Ishikawa (cell line): ENCODE results near the gene FAM168A.

Source experiments
- CEBPB ChIP-seq: IDR thresholded peaks from 2 replicates; pipeline ENCODE4 v1.6.1; 2012
- CREB1 ChIP-seq: IDR thresholded peaks from 2 replicates; pipeline ENCODE4 v1.6.1; 2012; ENCODE audit warnings: low read depth
- EGR1 ChIP-seq: IDR thresholded peaks from 2 replicates; pipeline ENCODE4 v1.6.1; 2012
- EP300 ChIP-seq: IDR thresholded peaks from 2 replicates; pipeline ENCODE4 v1.6.1; 2012; ENCODE audit warnings: borderline replicate concordance
- FOXM1 ChIP-seq: IDR thresholded peaks from 2 replicates; pipeline ENCODE4 v1.6.1; 2012; ENCODE audit warnings: low read depth, borderline replicate concordance
- NFIC ChIP-seq: IDR thresholded peaks from 2 replicates; pipeline ENCODE4 v1.6.1; 2012
- RAD21 ChIP-seq: IDR thresholded peaks from 2 replicates; pipeline ENCODE4 v1.6.1; 2012; ENCODE audit warnings: low read depth
- TAF1 ChIP-seq: IDR thresholded peaks from 2 replicates; pipeline ENCODE4 v1.6.1; 2012; ENCODE audit warnings: low read depth, mild to moderate bottlenecking
- TCF12 ChIP-seq: IDR thresholded peaks from 2 replicates; pipeline ENCODE4 v1.6.1; 2012; ENCODE audit warnings: low read depth
- TEAD4 ChIP-seq: IDR thresholded peaks from 2 replicates; pipeline ENCODE4 v1.6.1; 2012
- USF1 ChIP-seq: IDR thresholded peaks from 2 replicates; pipeline ENCODE4 v1.6.1; 2012
- YY1 ChIP-seq: IDR thresholded peaks from 2 replicates; pipeline ENCODE4 v1.6.1; 2012; ENCODE audit warnings: low read depth
- ZBTB7A ChIP-seq: IDR thresholded peaks from 2 replicates; pipeline ENCODE4 v1.6.1; 2012; ENCODE audit warnings: low read depth
- TF ChIP-seq, protein P1 (sequence below): IDR thresholded peaks from 2 replicates; pipeline ENCODE4 v1.6.1; 2012; ENCODE audit warnings: low read depth, mild to moderate bottlenecking
- TF ChIP-seq, protein P2 (sequence below): IDR thresholded peaks from 2 replicates; pipeline ENCODE4 v1.6.1; 2012

FAM168A gene

DNA sequence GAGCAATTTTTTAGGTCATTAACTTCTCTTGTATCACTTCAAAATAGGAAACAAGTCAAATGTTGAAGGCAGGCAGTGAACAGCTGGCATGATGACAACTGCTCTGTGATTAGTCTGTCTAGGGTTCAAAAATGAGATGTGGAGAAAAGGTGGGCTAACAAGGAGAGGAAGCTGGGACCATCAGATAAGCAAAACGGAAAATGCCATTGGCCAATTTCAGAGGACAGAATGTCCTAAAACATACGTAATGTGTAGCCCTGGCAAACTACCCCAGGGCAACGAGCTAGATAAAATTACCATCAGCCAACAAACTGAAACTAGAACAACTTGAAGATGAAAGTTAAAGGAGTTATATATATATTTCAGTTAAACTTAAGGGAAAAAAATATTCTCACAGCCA lies 128.5 kb downstream of the FAM168A start:
- TF ChIP-seq USF1 (no peak), EP300 (no peak), FOXM1 (no peak), YY1 (no peak), CEBPB (no peak), ZBTB7A (no peak), TAF1 (no peak), TCF12 (no peak), TEAD4 (no peak), CREB1 (no peak), RAD21 (no peak), NFIC (no peak), EGR1 (no peak)
- TF ChIP-seq, protein P1, sequence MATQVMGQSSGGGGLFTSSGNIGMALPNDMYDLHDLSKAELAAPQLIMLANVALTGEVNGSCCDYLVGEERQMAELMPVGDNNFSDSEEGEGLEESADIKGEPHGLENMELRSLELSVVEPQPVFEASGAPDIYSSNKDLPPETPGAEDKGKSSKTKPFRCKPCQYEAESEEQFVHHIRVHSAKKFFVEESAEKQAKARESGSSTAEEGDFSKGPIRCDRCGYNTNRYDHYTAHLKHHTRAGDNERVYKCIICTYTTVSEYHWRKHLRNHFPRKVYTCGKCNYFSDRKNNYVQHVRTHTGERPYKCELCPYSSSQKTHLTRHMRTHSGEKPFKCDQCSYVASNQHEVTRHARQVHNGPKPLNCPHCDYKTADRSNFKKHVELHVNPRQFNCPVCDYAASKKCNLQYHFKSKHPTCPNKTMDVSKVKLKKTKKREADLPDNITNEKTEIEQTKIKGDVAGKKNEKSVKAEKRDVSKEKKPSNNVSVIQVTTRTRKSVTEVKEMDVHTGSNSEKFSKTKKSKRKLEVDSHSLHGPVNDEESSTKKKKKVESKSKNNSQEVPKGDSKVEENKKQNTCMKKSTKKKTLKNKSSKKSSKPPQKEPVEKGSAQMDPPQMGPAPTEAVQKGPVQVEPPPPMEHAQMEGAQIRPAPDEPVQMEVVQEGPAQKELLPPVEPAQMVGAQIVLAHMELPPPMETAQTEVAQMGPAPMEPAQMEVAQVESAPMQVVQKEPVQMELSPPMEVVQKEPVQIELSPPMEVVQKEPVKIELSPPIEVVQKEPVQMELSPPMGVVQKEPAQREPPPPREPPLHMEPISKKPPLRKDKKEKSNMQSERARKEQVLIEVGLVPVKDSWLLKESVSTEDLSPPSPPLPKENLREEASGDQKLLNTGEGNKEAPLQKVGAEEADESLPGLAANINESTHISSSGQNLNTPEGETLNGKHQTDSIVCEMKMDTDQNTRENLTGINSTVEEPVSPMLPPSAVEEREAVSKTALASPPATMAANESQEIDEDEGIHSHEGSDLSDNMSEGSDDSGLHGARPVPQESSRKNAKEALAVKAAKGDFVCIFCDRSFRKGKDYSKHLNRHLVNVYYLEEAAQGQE = no peak
- TF ChIP-seq, protein P2, sequence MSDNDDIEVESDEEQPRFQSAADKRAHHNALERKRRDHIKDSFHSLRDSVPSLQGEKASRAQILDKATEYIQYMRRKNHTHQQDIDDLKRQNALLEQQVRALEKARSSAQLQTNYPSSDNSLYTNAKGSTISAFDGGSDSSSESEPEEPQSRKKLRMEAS = no peak

DNA sequence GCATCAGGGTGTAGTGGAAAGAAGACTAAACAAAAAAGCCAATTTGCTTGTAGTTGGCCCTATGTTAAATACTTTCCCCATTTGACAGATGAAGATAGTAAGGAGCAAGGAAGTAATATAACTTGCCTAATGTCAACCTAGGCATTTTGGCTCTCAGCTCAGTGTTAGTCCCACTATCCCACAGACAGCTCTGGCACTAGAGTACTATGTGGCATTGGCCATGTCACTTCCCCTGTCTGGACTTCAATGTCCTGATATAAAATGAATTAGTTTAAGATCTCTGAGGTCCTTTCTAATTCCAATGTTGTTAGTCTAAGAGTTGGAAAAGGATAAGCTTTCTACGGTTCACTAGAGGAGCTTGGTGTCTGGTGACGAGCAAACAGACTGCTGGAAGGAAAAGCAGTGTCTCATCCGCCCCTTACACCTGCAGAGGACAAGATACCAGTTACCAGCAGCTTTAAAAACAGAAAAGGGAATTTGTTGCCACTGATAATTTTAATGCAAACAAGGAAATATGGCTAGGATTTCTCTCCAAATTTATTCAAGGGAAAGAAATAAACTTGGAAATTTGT lies 129.2 kb downstream of the FAM168A start:
- no peak for TF ChIP-seq RAD21
- TF ChIP-seq, protein P1 = no peak
- no peak for TF ChIP-seq ZBTB7A
- TF ChIP-seq, protein P2 = no peak
- TF ChIP-seq NFIC = no peak
- TF ChIP-seq FOXM1 = no peak
- TF ChIP-seq TEAD4 = no peak

GRCh38 chr11:73467505-73467904 lies 130.4 kb downstream of the FAM168A start:
- TF ChIP-seq USF1 (no peak), YY1 (no peak), ZBTB7A (no peak), CREB1 (no peak)

- TF ChIP-seq, protein P2 = no peak
- no peak for TF ChIP-seq CREB1
- TF ChIP-seq RAD21 = no peak
- no peak for TF ChIP-seq ZBTB7A
- TF ChIP-seq TCF12 = no peak
- TF ChIP-seq NFIC = no peak
- no peak for TF ChIP-seq FOXM1
Observed at GRCh38 chr11:73466643-73467042, 131.3 kb downstream of the FAM168A start.

- TF ChIP-seq EGR1 = no peak
- no peak for TF ChIP-seq FOXM1
- TF ChIP-seq CREB1 = no peak
- TF ChIP-seq CEBPB = no peak
- no peak for TF ChIP-seq ZBTB7A
- no peak for TF ChIP-seq USF1
- TF ChIP-seq, protein P1 = no peak
- TF ChIP-seq, protein P2 = no peak
- TF ChIP-seq TAF1 = no peak
- no peak for TF ChIP-seq EP300
- no peak for TF ChIP-seq RAD21
- no peak for TF ChIP-seq TEAD4
- no peak for TF ChIP-seq TCF12
- TF ChIP-seq YY1 = no peak
Observed at GRCh38 chr11:73465871-73466270, 132.0 kb downstream of the FAM168A start.
